HG03039 (cell line): ENCODE data around the gene SPOPL.
A peak's percentile ranks its signal among the peaks of the same experiment; 100 is the strongest.

Experiments used
- ATAC-seq: cut with Tn5 transposase; IDR thresholded peaks from one replicate; pipeline ENCODE4 v1.9.1; 2021; ENCODE audit warnings: mild to moderate bottlenecking, moderate library complexity; ENCODE audit not compliant: unreplicated experiment

Gene SPOPL

DNA sequence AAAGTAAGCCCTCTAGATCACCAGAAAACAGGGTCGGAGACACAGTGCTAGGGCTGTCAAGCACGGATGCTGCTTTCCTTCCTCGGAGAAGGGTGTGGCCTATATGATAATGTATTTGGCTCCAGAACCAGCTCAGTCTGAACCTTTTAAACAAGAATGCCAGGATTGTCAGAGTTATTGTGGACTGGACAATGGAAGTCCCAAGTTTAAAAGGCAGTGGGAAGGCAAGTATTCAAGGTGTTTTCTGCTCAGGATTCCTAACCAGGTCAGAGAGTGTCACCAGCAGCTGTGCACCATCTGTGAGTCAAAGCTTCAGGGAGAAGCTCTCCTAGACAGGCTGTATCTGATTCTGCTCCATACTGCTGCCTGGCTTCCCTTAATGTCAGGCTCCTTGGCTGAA lies 94.8 kb downstream of the SPOPL start:
- ATAC-seq = no peak

DNA sequence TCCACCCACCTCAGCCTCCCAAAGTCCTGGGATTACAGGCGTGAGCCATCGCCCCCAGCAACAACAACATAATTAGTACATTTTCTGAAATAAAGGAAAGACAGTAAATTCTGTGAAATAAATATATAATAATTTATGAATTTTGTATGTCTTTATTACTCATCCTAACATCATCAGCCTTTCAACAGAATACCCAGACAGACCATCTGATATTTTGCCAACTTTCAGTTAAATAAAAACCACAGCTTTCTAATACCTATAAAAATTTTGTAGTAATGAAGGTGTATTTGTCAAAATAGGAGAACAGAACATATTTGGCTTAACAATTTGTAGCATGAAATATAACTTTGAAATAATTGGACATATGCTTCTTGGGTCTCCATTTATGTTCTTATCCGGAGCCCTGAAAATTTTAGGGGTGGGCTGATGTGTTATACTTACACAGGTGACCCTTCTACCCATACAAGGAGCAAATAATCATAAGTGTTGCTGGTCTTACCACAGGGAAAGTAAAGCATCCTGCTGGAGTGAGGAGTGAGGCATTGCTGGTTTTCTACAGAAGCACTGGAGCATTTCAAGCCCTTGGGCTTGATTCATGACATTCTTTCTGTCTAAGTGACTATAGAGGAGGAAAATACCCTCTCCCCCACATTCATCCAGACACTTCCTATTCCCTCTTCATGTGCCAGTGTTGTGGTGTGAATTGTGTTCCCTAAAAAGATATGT lies 99.3 kb downstream of the SPOPL start:
- no peak for ATAC-seq

DNA sequence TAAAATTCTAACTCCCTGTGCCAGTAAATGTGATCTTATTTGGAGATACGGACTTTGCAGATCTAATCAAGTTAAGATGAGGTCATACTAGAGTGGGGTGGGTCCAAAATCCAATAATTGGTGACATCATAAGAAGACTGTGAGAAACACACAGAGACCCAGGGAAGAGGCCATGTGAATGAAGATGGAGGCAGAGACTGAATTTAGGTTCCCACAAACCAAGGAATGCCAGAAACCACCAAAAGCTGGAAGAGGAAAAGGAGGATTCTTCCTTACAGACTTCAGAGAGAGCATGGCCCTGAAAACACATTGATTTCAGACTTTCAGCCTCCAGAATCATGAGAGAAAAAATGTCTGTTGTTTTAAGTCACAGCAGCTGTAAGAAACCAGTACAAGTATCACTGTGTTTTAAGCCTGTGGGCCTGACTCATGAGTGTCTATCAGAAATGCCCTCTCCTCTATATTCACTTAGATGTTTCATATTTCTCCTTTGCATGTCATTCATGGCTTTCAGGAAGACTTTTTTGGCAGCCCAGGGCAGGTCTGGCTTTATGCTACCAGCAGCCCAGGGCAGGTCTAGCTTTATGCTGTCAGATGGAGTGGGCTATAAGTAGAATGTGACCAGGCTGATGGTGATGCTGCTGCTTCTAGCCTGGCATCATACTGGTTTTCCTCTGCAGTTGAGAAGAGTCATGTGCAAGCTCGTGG lies 100.0 kb downstream of the SPOPL start:
- ATAC-seq = no peak

DNA sequence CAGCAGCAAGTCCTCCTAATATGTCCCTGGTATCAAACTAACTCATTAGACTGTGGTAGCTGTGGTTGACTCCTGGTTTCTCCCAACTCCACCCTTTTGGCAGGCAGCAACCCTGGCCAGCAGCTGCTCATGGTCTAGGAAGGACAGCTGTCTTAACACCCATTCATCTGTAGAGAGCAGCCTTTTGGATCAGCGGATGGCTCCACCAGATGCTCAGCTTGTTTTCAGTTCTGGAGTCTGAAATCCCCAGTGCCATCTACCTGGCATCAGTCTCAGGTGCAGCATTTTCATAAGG lies 100.5 kb downstream of the SPOPL start:
- ATAC-seq = no peak

DNA sequence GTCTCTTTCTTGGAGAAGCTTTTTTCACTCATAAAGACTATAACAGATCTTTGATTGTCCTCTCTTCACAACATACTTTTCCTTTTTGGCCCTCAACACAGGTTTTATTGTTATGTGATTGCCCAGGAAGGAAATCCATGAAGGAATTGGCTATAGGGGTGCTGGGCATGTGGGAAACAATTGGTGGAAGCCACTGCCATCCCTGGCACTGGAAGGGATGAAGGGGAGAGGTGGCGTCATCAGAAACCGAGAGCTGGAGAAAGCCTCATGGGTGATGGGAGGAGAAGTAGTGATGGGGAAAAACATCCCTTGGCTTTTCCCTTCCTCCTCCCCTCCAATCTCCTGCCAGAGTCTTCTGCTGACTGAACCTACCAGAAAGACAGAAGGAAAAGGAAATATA lies 106.2 kb downstream of the SPOPL start:
- ATAC-seq = no peak

DNA sequence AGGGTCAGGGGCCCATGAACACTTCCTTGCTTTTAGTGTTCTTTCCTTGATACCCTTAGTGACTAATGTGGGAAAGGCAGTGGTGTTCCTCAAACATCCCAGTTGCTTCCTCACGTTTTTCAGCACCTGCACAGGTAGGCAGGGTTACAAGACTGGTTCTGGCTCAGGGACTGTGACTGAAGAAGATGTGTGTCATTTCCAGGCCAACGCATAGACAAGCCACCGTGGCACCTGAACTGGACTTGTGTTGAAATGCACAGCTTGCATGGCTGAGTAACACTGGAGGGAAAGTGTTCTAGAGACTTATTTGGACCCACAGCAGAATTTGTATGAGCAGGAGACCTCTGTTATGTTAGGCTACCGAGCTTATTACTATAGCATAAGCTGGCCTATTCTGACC lies 107.9 kb downstream of the SPOPL start:
- ATAC-seq = no peak

DNA sequence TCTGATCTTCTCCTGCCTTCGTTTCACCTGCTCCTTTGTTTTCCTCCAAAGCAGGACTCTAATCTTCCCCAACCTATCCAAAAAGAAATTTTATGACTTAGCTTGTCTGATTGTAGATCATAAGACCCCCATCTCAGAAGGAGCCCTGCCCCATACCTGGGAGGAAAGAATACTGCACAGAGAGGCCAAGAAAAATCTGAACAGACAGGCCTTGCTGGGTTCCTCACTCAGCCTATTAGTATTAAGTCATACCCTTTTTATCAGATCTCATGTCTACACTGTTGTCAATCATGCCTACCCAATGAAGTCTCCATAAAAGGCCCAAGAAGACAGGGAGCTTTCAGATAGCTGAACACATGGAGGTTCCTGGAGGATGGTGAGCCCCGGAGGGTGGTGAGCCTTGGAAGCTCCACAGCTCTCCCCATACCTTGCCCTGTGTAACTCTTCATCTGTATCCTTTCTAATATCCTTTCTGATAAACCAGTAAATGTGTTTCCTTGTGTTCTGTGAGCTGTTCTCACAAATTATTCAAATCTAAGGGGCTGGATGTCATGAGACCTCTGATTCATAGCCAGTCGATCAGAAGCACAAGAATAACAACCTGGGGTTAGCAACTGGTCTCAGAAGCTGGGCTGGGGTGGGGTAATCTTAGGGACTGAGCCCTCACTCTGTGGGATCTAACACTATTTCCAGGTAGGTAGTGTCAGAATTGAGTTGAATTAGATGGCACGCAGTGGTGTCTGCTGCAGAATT lies 108.8 kb downstream of the SPOPL start:
- no peak for ATAC-seq

DNA sequence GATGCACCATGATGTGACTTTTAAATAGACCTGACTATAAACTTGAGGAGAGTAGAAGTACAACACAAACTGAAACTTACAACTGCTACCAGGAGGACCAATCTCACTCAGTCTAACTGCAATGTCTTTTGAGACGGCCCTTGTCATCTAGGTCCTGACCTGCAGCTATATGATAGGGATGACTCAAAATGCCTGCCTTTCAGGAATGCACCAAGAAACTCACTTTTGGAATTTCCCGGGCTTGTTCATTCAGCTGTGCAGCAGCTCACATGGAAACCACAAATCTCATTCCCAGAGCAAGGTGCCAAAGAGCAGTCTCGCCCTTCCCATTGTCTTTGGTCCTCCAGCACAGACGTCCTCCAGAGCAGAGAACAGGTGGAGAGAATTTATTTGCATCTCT lies 113.7 kb downstream of the SPOPL start:
- peak; percentile 72 for ATAC-seq

DNA sequence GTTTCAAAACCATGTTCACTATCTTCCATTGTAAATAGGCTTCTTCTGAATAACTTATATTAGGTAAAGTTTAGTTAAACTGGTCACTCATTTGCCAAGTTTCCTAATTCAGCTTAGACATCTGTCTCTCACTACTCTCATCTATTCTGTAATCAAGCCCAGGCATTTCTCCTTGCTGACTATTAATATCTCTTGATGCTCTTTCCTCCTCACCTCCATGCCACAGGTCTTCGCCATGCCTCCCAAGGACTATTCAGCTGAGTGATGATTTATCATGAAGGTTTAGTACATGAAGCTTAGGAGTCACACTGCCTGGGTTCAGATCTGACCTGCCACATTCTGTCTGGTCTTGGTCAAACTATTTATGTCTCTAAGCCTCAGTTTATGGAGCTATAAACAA lies 115.5 kb downstream of the SPOPL start:
- ATAC-seq = no peak

DNA sequence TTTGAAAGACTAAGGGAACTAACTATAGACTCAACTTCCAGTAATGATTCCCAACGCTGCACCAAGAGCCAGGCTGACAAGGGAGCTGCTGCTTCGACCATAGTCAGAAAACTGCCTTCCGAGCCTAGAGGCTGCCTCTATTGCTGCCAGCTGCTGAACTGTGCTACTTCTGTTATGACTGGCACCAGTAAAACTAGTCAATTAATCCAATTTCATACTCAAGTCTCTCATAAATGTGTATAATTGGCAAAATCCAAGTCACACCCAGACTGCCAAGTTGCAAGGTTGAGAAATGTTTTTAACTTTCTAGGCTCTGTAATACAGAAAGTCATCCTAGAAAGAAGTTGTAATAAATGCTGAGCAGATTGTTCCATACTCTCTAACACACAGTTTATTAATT lies 117.4 kb downstream of the SPOPL start:
- ATAC-seq = no peak

DNA sequence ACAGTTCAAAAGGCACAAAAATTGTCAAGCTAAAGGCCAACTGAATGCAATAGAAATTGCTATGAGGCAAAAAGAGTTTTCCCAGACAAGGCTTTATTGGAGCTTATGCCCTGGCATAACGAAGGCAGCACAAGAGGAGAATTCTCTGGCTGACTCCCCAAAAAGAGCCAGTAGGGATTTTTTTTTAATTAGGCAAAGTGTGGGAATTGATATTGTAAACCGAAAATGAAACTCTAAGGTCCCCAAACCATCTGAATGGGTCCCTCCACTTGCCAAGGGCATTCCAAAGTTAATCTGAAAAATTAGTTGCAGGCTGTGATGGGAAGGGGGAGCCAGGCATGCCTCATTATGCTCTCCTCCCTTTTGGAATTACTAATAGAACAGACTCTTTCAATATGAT lies 118.9 kb downstream of the SPOPL start:
- no peak for ATAC-seq

DNA sequence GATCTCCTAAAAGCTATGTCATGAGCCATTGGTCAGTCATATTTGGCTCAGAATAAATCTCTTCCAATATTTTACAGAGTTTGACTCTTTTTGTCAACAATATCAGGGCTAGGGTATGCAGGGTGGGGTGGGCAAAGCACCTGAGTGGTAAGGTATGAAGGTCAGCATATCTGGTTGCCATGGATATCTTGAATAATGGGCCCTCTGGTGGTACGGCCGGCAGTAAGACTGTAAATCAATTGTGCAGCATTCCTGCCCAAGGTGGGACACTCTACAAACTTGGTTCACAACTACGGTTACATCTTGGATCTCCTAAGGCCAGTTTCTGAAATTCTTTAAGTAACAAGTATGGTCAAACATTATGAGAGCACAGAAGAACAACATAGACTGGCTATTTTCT lies 119.6 kb downstream of the SPOPL start:
- ATAC-seq = no peak

DNA sequence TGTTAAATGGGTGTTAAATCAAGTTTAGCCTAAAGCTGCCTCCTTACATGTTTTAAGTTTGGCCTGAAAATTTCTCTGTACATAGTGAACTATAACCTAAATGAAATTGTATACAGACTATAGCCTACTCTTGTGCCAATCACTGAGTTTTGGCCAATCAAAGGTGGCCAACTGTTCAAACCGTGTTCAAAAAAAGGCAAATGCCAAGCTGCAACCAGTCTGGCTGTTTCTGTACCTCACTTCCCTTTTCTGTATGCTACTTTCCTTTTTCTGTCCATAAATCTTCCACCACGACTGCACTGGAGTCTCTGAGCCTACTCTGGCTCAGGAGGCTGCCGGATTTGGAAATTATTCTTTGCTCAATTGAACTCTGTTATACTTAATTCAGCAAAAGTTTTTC lies 121.0 kb downstream of the SPOPL start:
- no peak for ATAC-seq
